Retina (tissue), 1 donor: ENCODE data around the gene ANKRD61.
"Not testable (repeated sequence)": the region's sequence is repeated elsewhere in the genome, so short reads cannot be mapped to it uniquely, and the experiment has no call there.

Experiments used
- DNase-seq: peaks from one replicate; pipeline ENCODE4 v3.0.0-alpha.2; 2016

ANKRD61 gene

GRCh38 chr7:6032167-6032566, 991 bp downstream of the ANKRD61 start:
- DNase-seq, result no peak

GRCh38 chr7:6032641-6033040, 1.5 kb downstream of the ANKRD61 start:
- no peak for DNase-seq

- no peak for DNase-seq
Observed at GRCh38 chr7:6035165-6035564, 4.0 kb downstream of the ANKRD61 start.

- no peak for DNase-seq
Observed at GRCh38 chr7:6035686-6036085, 4.5 kb downstream of the ANKRD61 start.

- no peak for DNase-seq
Observed at GRCh38 chr7:6049780-6050179, 18.6 kb downstream of the ANKRD61 start.

GRCh38 chr7:6051185-6051584, 20.0 kb downstream of the ANKRD61 start:
- DNase-seq, result not testable (repeated sequence)

GRCh38 chr7:6056616-6057015, 25.4 kb downstream of the ANKRD61 start:
- DNase-seq, result no peak

GRCh38 chr7:6057316-6058129, 26.3 kb downstream of the ANKRD61 start:
- DNase-seq, result no peak

- DNase-seq, result not testable (repeated sequence)
Observed at GRCh38 chr7:6059941-6060340, 28.8 kb downstream of the ANKRD61 start.

- DNase-seq, result no peak
Observed at GRCh38 chr7:6071406-6071805, 40.2 kb downstream of the ANKRD61 start.

GRCh38 chr7:6074612-6075380, 43.6 kb downstream of the ANKRD61 start:
- DNase-seq, result no peak

GRCh38 chr7:6078548-6078947, 47.4 kb downstream of the ANKRD61 start:
- no peak for DNase-seq

- not testable (repeated sequence) for DNase-seq
Observed at GRCh38 chr7:6083047-6083446, 51.9 kb downstream of the ANKRD61 start.
